Colonic mucosa (tissue), 4 donors: Measurements from ENCODE around the gene CLEC4A. TPM values are rescaled to one million over a fixed set of nuclear protein-coding genes. Genes with fewer than 3 reads are reported as not detected.
"Not testable (repeated sequence)": the region's sequence is repeated elsewhere in the genome, so short reads cannot be mapped to it uniquely, and the experiment has no call there.

Experiments used
- DNase-seq: peaks from one replicate; pipeline ENCODE4 v3.0.0-alpha.2; 2020
- H3K27ac ChIP-seq: fragments of 200-600 bp; one replicate; pipeline ENCODE4 v1.8.0; 2021
- H3K27me3 ChIP-seq: fragments of 200-600 bp; one replicate; pipeline ENCODE4 v1.8.0; 2021
- H3K36me3 ChIP-seq: fragments of 200-600 bp; one replicate; pipeline ENCODE4 v1.8.0; 2021
- H3K4me1 ChIP-seq: fragments of 200-600 bp; one replicate; pipeline ENCODE4 v1.8.0; 2021; ENCODE audit warnings: mild to moderate bottlenecking
- H3K4me3 ChIP-seq: fragments of 200-600 bp; one replicate; pipeline ENCODE4 v1.8.0; 2021
- H3K9ac ChIP-seq, 2 donors: one replicate each; pipeline ENCODE4 v1.7.0; 2013; ENCODE audit warnings: control low read depth in 2 of 2, low read depth in 2 of 2, low read length in 2 of 2
- H3K9me3 ChIP-seq: fragments of 200-600 bp; one replicate; pipeline ENCODE4 v1.8.0; 2021
- CTCF ChIP-seq: fragments of 200-600 bp; IDR thresholded peaks from one replicate; pipeline ENCODE4 v1.8.0; 2022; ENCODE audit warnings: antibody characterized with exemption, mild to moderate bottlenecking
- intact Hi-C: fragments of 100-400 bp; cut with DNase I; formaldehyde crosslinking; loops from one replicate; pipeline ENCODE4 v1.14.1; 2022
- total RNA-seq, 2 donors: library from RNA; stranded (reverse); fragmentation: NEBNext Ultra II Directional in 1 of 2; extraction: Animal tissue kit (Norgen Biotek cat#: 25700) in 1 of 2; gene quantifications; one replicate each; pipeline ENCODE4 v1.2.1, GENCODE V29; 2021
- donor health status: healthy.
- donor health status: DM: no; HTN: no; CAD: no.
- donor health status: DM: no; HTN: no; CAD: no.

CLEC4A gene
- total RNA-seq, 2 donors from 2014 or later = 1.8 TPM

GRCh38 chr12:8078916-8079315, 44.5 kb upstream of the CLEC4A start:
- Histone ChIP-seq H3K27me3 (no peaks in the 10 kb centered on the region), H3K27ac (no peak overlapping the region), H3K4me3 (no peak overlapping the region), H3K36me3 (no peaks in the 10 kb centered on the region), H3K9ac (no peak overlapping the region), H3K4me1 (peaks cover 6% of the 10 kb centered on the region), H3K9me3 (no peaks in the 10 kb centered on the region)
- intact Hi-C loops = no loop called here
- no peak for TF ChIP-seq CTCF
- DNase-seq = no peak

GRCh38 chr12:8080120-8080519, 43.3 kb upstream of the CLEC4A start:
- H3K9me3 ChIP-seq = no peaks in the 10 kb centered on the region
- H3K9ac ChIP-seq = no peak overlapping the region
- no peak overlapping the region for H3K27ac ChIP-seq
- H3K27me3 ChIP-seq = no peaks in the 10 kb centered on the region
- H3K36me3 ChIP-seq = no peaks in the 10 kb centered on the region
- intact Hi-C loops = loop anchor here (5.0 kb wide), 1 partner anchor 43 kb away; no protein-coding TSS in a partner anchor
- no peak for DNase-seq
- no peak overlapping the region for H3K4me3 ChIP-seq
- H3K4me1 ChIP-seq = peaks cover 6% of the 10 kb centered on the region
- TF ChIP-seq CTCF = no peak

- TF ChIP-seq CTCF = no peak
- intact Hi-C loops = loop anchor here (5.0 kb wide), 1 partner anchor 44 kb away; no protein-coding TSS in a partner anchor
- Histone ChIP-seq H3K4me1 (peaks cover 6% of the 10 kb centered on the region), H3K9me3 (no peaks in the 10 kb centered on the region), H3K36me3 (no peaks in the 10 kb centered on the region), H3K9ac (peak overlapping the region; percentile 37 to 93), H3K27ac (peak overlapping the region; percentile 96), H3K27me3 (no peaks in the 10 kb centered on the region), H3K4me3 (peak overlapping the region; percentile 60)
- DNase-seq = peak; percentile 41
Observed at GRCh38 chr12:8081251-8081920, 42.0 kb upstream of the CLEC4A start.

GRCh38 chr12:8082808-8083100, 40.7 kb upstream of the CLEC4A start:
- Histone ChIP-seq H3K9ac (peak overlapping the region; percentile 87 to 93), H3K27me3 (no peaks in the 10 kb centered on the region), H3K4me1 (peaks cover 6% of the 10 kb centered on the region), H3K4me3 (peak overlapping the region; percentile 60), H3K9me3 (no peaks in the 10 kb centered on the region), H3K27ac (peak overlapping the region; percentile 96), H3K36me3 (no peaks in the 10 kb centered on the region)
- intact Hi-C loops = loop anchor here (5.0 kb wide), 1 partner anchor 45 kb away; no protein-coding TSS in a partner anchor
- DNase-seq = no peak
- TF ChIP-seq CTCF = no peak

- not testable (repeated sequence) for H3K9me3 ChIP-seq, H3K4me3 ChIP-seq, H3K27me3 ChIP-seq, H3K36me3 ChIP-seq, H3K9ac ChIP-seq, H3K4me1 ChIP-seq, H3K27ac ChIP-seq, DNase-seq
- intact Hi-C loops = loop anchor here (5.0 kb wide), 1 partner anchor 47 kb away; no protein-coding TSS in a partner anchor
Observed at GRCh38 chr12:8084351-8084750, 39.1 kb upstream of the CLEC4A start.

GRCh38 chr12:8087666-8088065, 35.8 kb upstream of the CLEC4A start:
- H3K4me1 ChIP-seq = peaks cover 6% of the 10 kb centered on the region
- no peak overlapping the region for H3K9ac ChIP-seq
- no peak for DNase-seq
- H3K27me3 ChIP-seq = no peaks in the 10 kb centered on the region
- H3K4me3 ChIP-seq = no peak overlapping the region
- no peak for TF ChIP-seq CTCF
- H3K27ac ChIP-seq = peak overlapping the region; percentile 11
- H3K36me3 ChIP-seq = peaks cover 1% of the 10 kb centered on the region
- no peaks in the 10 kb centered on the region for H3K9me3 ChIP-seq
- intact Hi-C loops = no loop called here
